ENCODE measurements around the gene TMEM208. TPM values are rescaled to one million over a fixed set of nuclear protein-coding genes. Genes with fewer than 3 reads are reported as not detected.
A peak's percentile ranks its signal among the peaks of the same experiment; 100 is the strongest.

Gene TMEM208
- total RNA-seq, 6 experiments from 2014 or later = 32.6 to 58.7 (median 40.5) TPM

- Histone ChIP-seq H3K4me3 (no peak overlapping the region), H3K4me1 (peaks cover 0 to 27% (median 3%) of the 10 kb centered on the region in 4 donors), H3K27me3 (no peaks in the 10 kb centered on the region), H3K27ac (peak overlapping the region in 1 of 3 donors; percentile 35), H3K9me3 (no peaks in the 10 kb centered on the region), H3K36me3 (peaks cover 0 to 7% (median 0%) of the 10 kb centered on the region in 4 donors)
- no peak for TF ChIP-seq POLR2A (IDR thresholded peaks at IDR 0.05)
- TF ChIP-seq, protein P1, sequence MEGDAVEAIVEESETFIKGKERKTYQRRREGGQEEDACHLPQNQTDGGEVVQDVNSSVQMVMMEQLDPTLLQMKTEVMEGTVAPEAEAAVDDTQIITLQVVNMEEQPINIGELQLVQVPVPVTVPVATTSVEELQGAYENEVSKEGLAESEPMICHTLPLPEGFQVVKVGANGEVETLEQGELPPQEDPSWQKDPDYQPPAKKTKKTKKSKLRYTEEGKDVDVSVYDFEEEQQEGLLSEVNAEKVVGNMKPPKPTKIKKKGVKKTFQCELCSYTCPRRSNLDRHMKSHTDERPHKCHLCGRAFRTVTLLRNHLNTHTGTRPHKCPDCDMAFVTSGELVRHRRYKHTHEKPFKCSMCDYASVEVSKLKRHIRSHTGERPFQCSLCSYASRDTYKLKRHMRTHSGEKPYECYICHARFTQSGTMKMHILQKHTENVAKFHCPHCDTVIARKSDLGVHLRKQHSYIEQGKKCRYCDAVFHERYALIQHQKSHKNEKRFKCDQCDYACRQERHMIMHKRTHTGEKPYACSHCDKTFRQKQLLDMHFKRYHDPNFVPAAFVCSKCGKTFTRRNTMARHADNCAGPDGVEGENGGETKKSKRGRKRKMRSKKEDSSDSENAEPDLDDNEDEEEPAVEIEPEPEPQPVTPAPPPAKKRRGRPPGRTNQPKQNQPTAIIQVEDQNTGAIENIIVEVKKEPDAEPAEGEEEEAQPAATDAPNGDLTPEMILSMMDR (IDR thresholded peaks at IDR 0.05) = no peak
- 14% methylated on average over 3 of the region's 3 CpGs for WGBS (ENCODE audit: insufficient coverage, low coverage, low lambda C conversion rate, missing lambda C conversion rate)
- no peak for DNase-seq
- intact Hi-C loops (cut with DNase I) = no loop called here
- peak in 3 of 4 donors; percentile 28 to 70 (median 43) for ATAC-seq
Measured at GRCh38 chr16:67223992-67224391, 2.9 kb upstream of the TMEM208 start.

GRCh38 chr16:67226295-67226803 is 581 bp upstream of the TMEM208 start:
- Histone ChIP-seq H3K4me1 (peaks cover 0 to 31% (median 3%) of the 10 kb centered on the region in 4 donors), H3K27ac (peak overlapping the region in 2 of 3 donors; percentile 66 to 68), H3K27me3 (no peaks in the 10 kb centered on the region), H3K9me3 (no peaks in the 10 kb centered on the region), H3K36me3 (peaks cover 0 to 26% (median 0%) of the 10 kb centered on the region in 4 donors), H3K4me3 (peak overlapping the region; percentile 96 to 100 (median 100))
- DNase-seq = no peak
- 22% methylated on average over 10 of the region's 12 CpGs for WGBS (ENCODE audit: insufficient coverage, low coverage, low lambda C conversion rate, missing lambda C conversion rate)
- intact Hi-C loops (cut with DNase I) = no loop called here
- ATAC-seq = no peak
- no peak for TF ChIP-seq POLR2A (IDR thresholded peaks at IDR 0.05)
- TF ChIP-seq, protein P1 (IDR thresholded peaks at IDR 0.05) = no peak

DNA sequence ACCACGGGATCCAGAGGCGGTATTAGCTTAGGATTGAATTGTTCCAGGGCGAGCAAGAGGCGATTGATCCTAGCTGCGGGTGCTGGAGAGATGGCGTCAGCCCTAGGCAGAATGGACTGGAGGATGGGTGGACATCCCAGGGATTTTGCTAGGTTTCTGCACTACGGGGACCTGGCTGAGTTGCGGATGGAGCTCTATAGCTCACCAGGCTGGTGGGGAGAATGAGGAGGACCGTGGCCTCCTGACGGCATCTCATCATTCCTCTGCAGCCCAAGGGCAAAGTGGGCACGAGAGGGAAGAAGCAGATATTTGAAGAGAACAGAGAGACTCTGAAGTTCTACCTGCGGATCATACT is 614 bp downstream of the TMEM208 start:
- ATAC-seq (no peak), DNase-seq (no peak)
- Histone ChIP-seq H3K9me3 (no peaks in the 10 kb centered on the region), H3K36me3 (peaks cover 0 to 30% (median 0%) of the 10 kb centered on the region in 4 donors), H3K4me3 (peak overlapping the region; percentile 96 to 100 (median 100)), H3K27me3 (no peaks in the 10 kb centered on the region), H3K27ac (peak overlapping the region; percentile 63 to 71 (median 68)), H3K4me1 (peaks cover 0 to 32% (median 3%) of the 10 kb centered on the region in 4 donors)
- 10% methylated on average over 8 of the region's 12 CpGs for WGBS (ENCODE audit: insufficient coverage, low coverage, low lambda C conversion rate, missing lambda C conversion rate)
- intact Hi-C loops (cut with DNase I) = no loop called here
- no peak for TF ChIP-seq POLR2A (IDR thresholded peaks at IDR 0.05)
- TF ChIP-seq, protein P1 (IDR thresholded peaks at IDR 0.05) = no peak

DNA sequence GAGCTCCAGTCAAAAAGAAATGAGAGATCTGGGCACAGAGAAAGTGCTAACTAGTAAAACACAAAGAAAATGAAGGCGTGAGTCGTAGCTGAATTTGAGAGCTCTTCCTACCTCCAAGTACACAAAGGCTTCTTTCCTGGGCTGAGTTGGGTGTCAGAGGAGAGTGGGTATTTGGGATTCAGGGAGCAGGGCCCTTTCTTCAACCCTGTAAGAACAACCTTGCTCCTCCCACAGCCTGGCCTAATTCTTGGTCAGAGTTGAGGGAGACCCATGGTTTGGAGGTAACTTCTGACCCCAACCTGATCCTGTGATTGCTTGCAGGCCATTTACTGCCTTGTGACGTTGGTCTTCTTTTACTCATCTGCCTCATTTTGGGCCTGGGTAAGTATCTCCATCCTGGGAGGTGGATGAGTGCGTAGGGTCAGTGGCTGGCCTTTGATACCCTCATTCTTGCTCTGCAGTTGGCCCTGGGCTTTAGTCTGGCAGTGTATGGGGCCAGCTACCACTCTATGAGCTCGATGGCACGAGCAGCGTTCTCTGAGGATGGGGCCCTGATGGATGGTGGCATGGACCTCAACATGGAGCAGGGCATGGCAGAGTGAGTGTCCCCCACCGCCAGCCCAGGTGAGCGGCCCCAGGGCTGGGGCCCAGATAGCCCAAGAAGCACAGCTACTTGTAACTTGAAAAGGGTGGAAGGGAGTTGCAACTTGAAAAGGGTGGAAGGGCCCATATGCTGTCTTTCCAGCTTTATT is 1.3 kb downstream of the TMEM208 start:
- no peak for TF ChIP-seq POLR2A (IDR thresholded peaks at IDR 0.05)
- TF ChIP-seq, protein P1 (IDR thresholded peaks at IDR 0.05) = no peak
- 89% methylated on average over 2 of the region's 9 CpGs for WGBS (ENCODE audit: insufficient coverage, low coverage, low lambda C conversion rate, missing lambda C conversion rate)
- Histone ChIP-seq H3K4me1 (peaks cover 0 to 32% (median 3%) of the 10 kb centered on the region in 4 donors), H3K36me3 (peaks cover 0 to 30% (median 0%) of the 10 kb centered on the region in 4 donors), H3K9me3 (no peaks in the 10 kb centered on the region), H3K27me3 (no peaks in the 10 kb centered on the region), H3K4me3 (peak overlapping the region in 2 of 3 donors; percentile 96 to 100), H3K27ac (no peak overlapping the region)
- peak in 1 of 3 donors; percentile 48 for DNase-seq
- ATAC-seq = no peak
- intact Hi-C loops (cut with DNase I) = no loop called here

All from right lobe of liver (tissue), 6 donors.